SU-DHL-6 (cell line): ENCODE measurements around the gene NOX5.

Experiments used
- H2AFZ ChIP-seq: fragments of 200-600 bp; sonication (generic); 2 replicates; pipeline ENCODE4 v1.6.1; 2014; ENCODE audit warnings: low read depth, mild to moderate bottlenecking, moderate library complexity, mixed read lengths, antibody characterized with exemption, low read length; ENCODE audit not compliant: severe bottlenecking
- H3F3A ChIP-seq: fragments of 200-600 bp; shearing (Covaris generic); 2 replicates; pipeline ENCODE4 v1.6.0; 2016; ENCODE audit warnings: antibody characterized with exemption, mild to moderate bottlenecking; ENCODE audit not compliant: insufficient read depth
- H3K27ac ChIP-seq: fragments of 200-600 bp; sonication (generic); 2 replicates; pipeline ENCODE4 v1.5.1; 2016; ENCODE audit warnings: low read depth, mild to moderate bottlenecking, low read length, moderate library complexity, mixed read lengths
- H3K27me3 ChIP-seq: fragments of 200-600 bp; sonication (generic), shearing (Covaris generic); 2 replicates; pipeline ENCODE4 v1.6.0; 2014; ENCODE audit warnings: mild to moderate bottlenecking, low read length
- H3K36me3 ChIP-seq: fragments of 200-600 bp; sonication (generic); 2 replicates; pipeline ENCODE4 v1.6.1; 2014; ENCODE audit warnings: mild to moderate bottlenecking, low read length, mixed read lengths
- H3K4me2 ChIP-seq: fragments of 300-600, 200-600 bp; shearing (Covaris generic), sonication (generic); 2 replicates; pipeline ENCODE4 v1.6.0; 2014; ENCODE audit warnings: low read length, low read depth, mild to moderate bottlenecking; ENCODE audit not compliant: poor library complexity, severe bottlenecking
- H3K4me3 ChIP-seq: fragments of 200-600 bp; sonication (generic); 2 replicates; pipeline ENCODE4 v1.5.1; 2014; ENCODE audit warnings: antibody characterized with exemption, low read length, mild to moderate bottlenecking, mixed read lengths; ENCODE audit not compliant: insufficient read depth, poor library complexity, severe bottlenecking
- H3K79me2 ChIP-seq: fragments of 200-600 bp; sonication (generic); 2 replicates; pipeline ENCODE4 v1.6.1; 2014; ENCODE audit warnings: mild to moderate bottlenecking, low read length, moderate library complexity; ENCODE audit not compliant: insufficient read depth
- H3K9ac ChIP-seq: fragments of 200-600 bp; sonication (generic); 2 replicates; pipeline ENCODE4 v1.7.0; 2014; ENCODE audit warnings: mild to moderate bottlenecking, low read length
- H3K9me2 ChIP-seq: fragments of 200-600 bp; sonication (generic); replicated peaks from 2 replicates; pipeline ENCODE4 v1.6.1; 2014; ENCODE audit warnings: low read length; ENCODE audit not compliant: insufficient read depth
- H3K9me3 ChIP-seq: fragments of 200-600 bp; sonication (generic); 2 replicates; pipeline ENCODE4 v1.6.1; 2014; ENCODE audit warnings: low read length, mixed read lengths; ENCODE audit not compliant: insufficient read depth
- H4K20me1 ChIP-seq: fragments of 200-600 bp; sonication (generic); 2 replicates; pipeline ENCODE4 v1.6.1; 2014; ENCODE audit warnings: low read depth, mild to moderate bottlenecking, antibody characterized with exemption, low read length, moderate library complexity, mixed read lengths
- EZH2phosphoT487 ChIP-seq: fragments of 200-600 bp; sonication (generic), shearing (Covaris generic); conservative IDR thresholded peaks from 2 replicates; pipeline ENCODE4 v1.6.1; 2018; ENCODE audit warnings: mild to moderate bottlenecking, antibody characterized with exemption, low read length, moderate library complexity, mixed read lengths
- TF ChIP-seq, protein P1 (sequence below): fragments of 200-600 bp; sonication (generic); IDR thresholded peaks from one replicate; pipeline ENCODE4 v1.5.1; 2017; ENCODE audit warnings: antibody characterized with exemption, mild to moderate bottlenecking, low read length, moderate library complexity; ENCODE audit not compliant: insufficient read depth, poor library complexity, severe bottlenecking

NOX5 gene

DNA sequence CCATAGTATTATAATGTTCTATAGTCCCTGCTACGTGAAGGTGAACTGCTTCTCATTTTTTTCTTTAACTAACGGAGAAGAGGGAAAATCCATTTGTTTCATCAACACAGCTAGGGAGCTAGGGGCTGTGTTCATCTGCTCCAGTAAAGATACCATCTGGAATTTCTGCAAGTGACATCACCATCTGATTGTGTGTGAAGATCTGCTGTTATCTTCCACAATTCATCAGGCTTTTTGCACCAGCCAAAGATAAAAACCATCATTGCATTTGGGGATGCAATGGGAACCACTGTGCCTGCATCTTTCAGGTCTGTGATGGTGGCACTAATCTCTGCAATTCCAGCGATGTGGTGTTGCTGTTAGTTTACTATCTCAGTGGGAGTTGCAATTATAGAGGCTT lies 35.5 kb upstream of the NOX5 start:
- no peaks in the 10 kb centered on the region for H3K79me2 ChIP-seq
- H3F3A ChIP-seq, result no peaks in the 10 kb centered on the region
- H3K9ac ChIP-seq, result no peak overlapping the region
- H3K9me2 ChIP-seq, result no peaks in the 10 kb centered on the region
- no peaks in the 10 kb centered on the region for H3K27me3 ChIP-seq
- no peaks in the 10 kb centered on the region for H3K9me3 ChIP-seq
- H2AFZ ChIP-seq, result no peak overlapping the region
- TF ChIP-seq, protein P1, sequence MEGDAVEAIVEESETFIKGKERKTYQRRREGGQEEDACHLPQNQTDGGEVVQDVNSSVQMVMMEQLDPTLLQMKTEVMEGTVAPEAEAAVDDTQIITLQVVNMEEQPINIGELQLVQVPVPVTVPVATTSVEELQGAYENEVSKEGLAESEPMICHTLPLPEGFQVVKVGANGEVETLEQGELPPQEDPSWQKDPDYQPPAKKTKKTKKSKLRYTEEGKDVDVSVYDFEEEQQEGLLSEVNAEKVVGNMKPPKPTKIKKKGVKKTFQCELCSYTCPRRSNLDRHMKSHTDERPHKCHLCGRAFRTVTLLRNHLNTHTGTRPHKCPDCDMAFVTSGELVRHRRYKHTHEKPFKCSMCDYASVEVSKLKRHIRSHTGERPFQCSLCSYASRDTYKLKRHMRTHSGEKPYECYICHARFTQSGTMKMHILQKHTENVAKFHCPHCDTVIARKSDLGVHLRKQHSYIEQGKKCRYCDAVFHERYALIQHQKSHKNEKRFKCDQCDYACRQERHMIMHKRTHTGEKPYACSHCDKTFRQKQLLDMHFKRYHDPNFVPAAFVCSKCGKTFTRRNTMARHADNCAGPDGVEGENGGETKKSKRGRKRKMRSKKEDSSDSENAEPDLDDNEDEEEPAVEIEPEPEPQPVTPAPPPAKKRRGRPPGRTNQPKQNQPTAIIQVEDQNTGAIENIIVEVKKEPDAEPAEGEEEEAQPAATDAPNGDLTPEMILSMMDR, result no peak
- no peak for TF ChIP-seq EZH2phosphoT487
- H3K4me2 ChIP-seq, result no peak overlapping the region
- H3K27ac ChIP-seq, result no peak overlapping the region
- H3K36me3 ChIP-seq, result no peaks in the 10 kb centered on the region
- no peaks in the 10 kb centered on the region for H4K20me1 ChIP-seq
- no peak overlapping the region for H3K4me3 ChIP-seq

DNA sequence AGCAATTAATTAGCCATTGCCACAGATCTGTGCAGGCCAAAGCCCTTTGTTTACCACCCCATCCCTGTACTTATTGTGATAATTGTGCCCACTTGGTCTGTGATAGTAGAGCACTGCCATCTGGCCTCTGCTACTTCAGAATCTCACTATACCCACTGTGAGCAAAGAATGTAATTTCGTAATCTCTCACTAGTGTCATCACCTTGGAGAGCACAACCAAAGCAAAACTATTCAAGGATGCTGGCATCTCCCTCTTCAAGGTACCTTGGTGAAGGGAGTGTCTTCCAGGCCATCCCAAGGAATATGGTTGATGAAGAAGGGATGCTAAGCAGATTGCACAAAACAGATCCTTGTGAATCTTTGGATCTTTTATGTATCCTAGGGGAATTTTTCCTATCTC lies 34.7 kb upstream of the NOX5 start:
- no peaks in the 10 kb centered on the region for H3K9me2 ChIP-seq
- no peaks in the 10 kb centered on the region for H3K36me3 ChIP-seq
- no peak overlapping the region for H3K27ac ChIP-seq
- no peaks in the 10 kb centered on the region for H3K79me2 ChIP-seq
- no peaks in the 10 kb centered on the region for H3F3A ChIP-seq
- H2AFZ ChIP-seq, result no peak overlapping the region
- TF ChIP-seq, protein P1, result no peak
- no peak for TF ChIP-seq EZH2phosphoT487
- no peaks in the 10 kb centered on the region for H3K9me3 ChIP-seq
- H4K20me1 ChIP-seq, result no peaks in the 10 kb centered on the region
- H3K4me3 ChIP-seq, result no peak overlapping the region
- H3K4me2 ChIP-seq, result no peak overlapping the region
- no peak overlapping the region for H3K9ac ChIP-seq
- H3K27me3 ChIP-seq, result no peaks in the 10 kb centered on the region

DNA sequence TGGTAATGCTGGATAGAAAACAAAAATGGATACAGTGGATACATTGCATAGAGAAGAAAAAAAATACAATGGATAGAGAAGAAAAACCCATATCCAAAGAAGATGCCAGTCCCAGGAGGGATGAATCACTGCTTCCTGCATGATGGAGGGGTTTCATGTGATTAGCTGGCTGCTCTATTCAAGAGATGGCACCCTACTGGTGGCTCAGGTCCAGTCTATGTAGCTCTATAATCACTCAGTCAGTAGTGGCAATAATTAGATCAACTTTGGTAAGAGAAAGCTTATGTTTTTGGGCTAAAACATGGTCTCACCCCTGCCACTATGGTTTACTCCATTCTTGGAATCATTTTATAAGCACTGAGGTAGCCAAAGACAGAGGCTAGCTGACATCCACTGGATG lies 33.7 kb upstream of the NOX5 start:
- H3F3A ChIP-seq, result no peaks in the 10 kb centered on the region
- H3K9ac ChIP-seq, result no peak overlapping the region
- H2AFZ ChIP-seq, result no peak overlapping the region
- no peaks in the 10 kb centered on the region for H3K9me2 ChIP-seq
- H3K79me2 ChIP-seq, result no peaks in the 10 kb centered on the region
- TF ChIP-seq, protein P1, result no peak
- no peak for TF ChIP-seq EZH2phosphoT487
- H3K4me3 ChIP-seq, result no peak overlapping the region
- no peak overlapping the region for H3K4me2 ChIP-seq
- H3K27ac ChIP-seq, result no peak overlapping the region
- no peaks in the 10 kb centered on the region for H3K9me3 ChIP-seq
- no peaks in the 10 kb centered on the region for H4K20me1 ChIP-seq
- H3K36me3 ChIP-seq, result no peaks in the 10 kb centered on the region
- no peaks in the 10 kb centered on the region for H3K27me3 ChIP-seq
